ENCODE measurements around the gene MLST8. TPM values are rescaled to one million over a fixed set of nuclear protein-coding genes. Genes with fewer than 3 reads are reported as not detected.

MLST8 gene
- total RNA-seq, 4 donors from 2014 or later, result 9.3 to 32.8 (median 21.5) TPM

DNA sequence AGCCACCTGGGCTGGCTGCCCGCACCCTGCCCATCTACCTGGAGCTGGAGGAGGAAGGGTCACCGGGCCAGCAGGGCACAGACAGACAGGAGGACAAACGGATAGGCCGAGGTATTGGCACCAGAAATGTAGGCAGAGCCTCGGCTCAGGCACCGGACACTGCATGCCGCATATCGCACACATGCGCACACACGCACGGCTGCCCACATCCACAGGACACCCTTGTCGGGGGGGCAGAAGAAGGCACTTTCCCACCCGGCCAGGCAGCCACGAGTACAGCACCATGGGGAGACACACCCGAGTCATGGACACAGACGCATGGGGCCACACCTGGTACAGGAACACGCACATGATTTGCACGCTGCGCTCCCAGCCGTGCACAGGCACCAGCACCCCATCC lies 23.3 kb upstream of the MLST8 start:
- Histone ChIP-seq H3K27ac (no peak overlapping the region), H3K4me1 (no peaks in the 10 kb centered on the region), H3K36me3 (no peaks in the 10 kb centered on the region), H3K27me3 (no peaks in the 10 kb centered on the region), H3K4me3 (no peak overlapping the region), H3K9me3 (no peaks in the 10 kb centered on the region)
- intact Hi-C loops (cut with DNase I; ENCODE audit: low total_unique reads), result no loop called here
- no peak for TF ChIP-seq POLR2A (IDR thresholded peaks at IDR 0.05)
- TF ChIP-seq, protein P1, sequence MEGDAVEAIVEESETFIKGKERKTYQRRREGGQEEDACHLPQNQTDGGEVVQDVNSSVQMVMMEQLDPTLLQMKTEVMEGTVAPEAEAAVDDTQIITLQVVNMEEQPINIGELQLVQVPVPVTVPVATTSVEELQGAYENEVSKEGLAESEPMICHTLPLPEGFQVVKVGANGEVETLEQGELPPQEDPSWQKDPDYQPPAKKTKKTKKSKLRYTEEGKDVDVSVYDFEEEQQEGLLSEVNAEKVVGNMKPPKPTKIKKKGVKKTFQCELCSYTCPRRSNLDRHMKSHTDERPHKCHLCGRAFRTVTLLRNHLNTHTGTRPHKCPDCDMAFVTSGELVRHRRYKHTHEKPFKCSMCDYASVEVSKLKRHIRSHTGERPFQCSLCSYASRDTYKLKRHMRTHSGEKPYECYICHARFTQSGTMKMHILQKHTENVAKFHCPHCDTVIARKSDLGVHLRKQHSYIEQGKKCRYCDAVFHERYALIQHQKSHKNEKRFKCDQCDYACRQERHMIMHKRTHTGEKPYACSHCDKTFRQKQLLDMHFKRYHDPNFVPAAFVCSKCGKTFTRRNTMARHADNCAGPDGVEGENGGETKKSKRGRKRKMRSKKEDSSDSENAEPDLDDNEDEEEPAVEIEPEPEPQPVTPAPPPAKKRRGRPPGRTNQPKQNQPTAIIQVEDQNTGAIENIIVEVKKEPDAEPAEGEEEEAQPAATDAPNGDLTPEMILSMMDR (IDR thresholded peaks at IDR 0.05), result no peak
- DNase-seq, result no peak

DNA sequence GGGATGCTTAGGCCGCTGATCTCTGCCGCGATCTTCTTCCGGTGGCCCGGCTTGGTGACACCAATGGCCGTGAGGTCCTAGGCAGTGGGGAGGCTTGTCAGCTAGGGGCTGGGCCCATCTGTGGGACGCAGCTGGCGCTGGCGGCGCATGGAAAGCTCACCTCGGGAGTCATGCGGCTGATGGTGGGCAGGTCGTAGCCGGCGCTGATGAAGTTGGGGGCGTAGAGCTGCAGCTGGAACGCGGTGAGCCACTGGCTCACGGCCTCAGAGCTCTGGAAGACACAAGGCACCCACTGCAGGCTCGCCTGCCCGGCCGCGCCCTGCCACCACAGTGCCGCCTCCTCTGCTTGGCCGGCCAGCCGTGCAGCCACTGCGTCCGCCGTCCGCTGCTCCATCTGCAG lies 21.6 kb upstream of the MLST8 start:
- DNase-seq, result no peak
- no peak overlapping the region for H3K4me3 ChIP-seq
- no peaks in the 10 kb centered on the region for H3K4me1 ChIP-seq
- no peak for TF ChIP-seq POLR2A (IDR thresholded peaks at IDR 0.05)
- TF ChIP-seq, protein P1 (IDR thresholded peaks at IDR 0.05), result no peak
- H3K27me3 ChIP-seq, result no peaks in the 10 kb centered on the region
- intact Hi-C loops (cut with DNase I; ENCODE audit: low total_unique reads), result no loop called here
- no peaks in the 10 kb centered on the region for H3K36me3 ChIP-seq
- H3K27ac ChIP-seq, result no peak overlapping the region
- H3K9me3 ChIP-seq, result no peaks in the 10 kb centered on the region

DNA sequence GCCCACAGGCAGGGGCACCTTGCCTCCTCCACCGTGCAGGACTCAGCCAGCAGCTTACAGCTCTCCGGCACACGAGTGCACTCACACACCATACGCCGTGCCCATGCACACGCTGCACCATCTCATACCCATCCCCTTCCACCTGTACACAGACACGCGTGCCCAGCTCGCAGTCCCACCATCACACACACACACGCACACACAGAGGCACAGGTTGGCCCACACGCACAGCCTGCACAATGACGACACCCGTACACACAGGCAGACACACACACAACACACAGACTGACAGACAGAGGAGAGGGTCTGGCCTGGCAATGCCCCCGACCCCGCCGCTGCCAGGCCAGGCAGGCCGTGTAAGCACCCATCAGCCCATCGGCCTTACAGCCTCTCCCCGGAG lies 20.9 kb upstream of the MLST8 start:
- H3K36me3 ChIP-seq, result no peaks in the 10 kb centered on the region

DNA sequence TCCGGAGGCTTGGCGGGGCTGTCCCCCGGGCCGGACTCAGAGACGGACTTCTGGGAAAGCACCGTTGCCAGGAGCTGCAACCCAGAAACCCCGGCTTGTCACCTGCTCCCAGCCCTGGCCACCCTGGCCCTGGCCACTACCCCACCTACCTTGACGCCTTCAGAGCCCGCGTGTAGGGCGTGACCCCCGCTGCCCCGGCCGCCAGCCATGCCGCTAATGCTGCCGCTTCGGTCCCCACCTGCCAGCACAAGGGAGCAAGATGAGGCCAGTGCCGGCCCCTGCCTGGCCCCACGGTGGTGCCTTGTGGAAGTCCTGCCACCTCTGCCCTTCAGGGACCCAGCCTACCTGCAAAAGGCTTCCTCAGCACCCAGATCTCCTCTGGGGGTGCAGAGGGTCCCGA lies 20.3 kb upstream of the MLST8 start:
- no peak overlapping the region for H3K27ac ChIP-seq
- no peak for TF ChIP-seq POLR2A (IDR thresholded peaks at IDR 0.05)
- TF ChIP-seq, protein P1 (IDR thresholded peaks at IDR 0.05), result no peak
- H3K27me3 ChIP-seq, result no peaks in the 10 kb centered on the region
- intact Hi-C loops (cut with DNase I; ENCODE audit: low total_unique reads), result no loop called here
- no peak overlapping the region for H3K4me3 ChIP-seq
- H3K36me3 ChIP-seq, result no peaks in the 10 kb centered on the region
- no peaks in the 10 kb centered on the region for H3K9me3 ChIP-seq
- H3K4me1 ChIP-seq, result no peaks in the 10 kb centered on the region
- no peak for DNase-seq

More for the DNA sequence above, 20.9 kb upstream of the MLST8 start:
- Histone ChIP-seq H3K27me3 (no peaks in the 10 kb centered on the region), H3K4me3 (no peak overlapping the region), H3K9me3 (no peaks in the 10 kb centered on the region), H3K27ac (no peak overlapping the region), H3K4me1 (no peaks in the 10 kb centered on the region)
- TF ChIP-seq POLR2A (IDR thresholded peaks at IDR 0.05), result no peak
- TF ChIP-seq, protein P1 (IDR thresholded peaks at IDR 0.05), result no peak
- intact Hi-C loops (cut with DNase I; ENCODE audit: low total_unique reads), result no loop called here
- no peak for DNase-seq

DNA sequence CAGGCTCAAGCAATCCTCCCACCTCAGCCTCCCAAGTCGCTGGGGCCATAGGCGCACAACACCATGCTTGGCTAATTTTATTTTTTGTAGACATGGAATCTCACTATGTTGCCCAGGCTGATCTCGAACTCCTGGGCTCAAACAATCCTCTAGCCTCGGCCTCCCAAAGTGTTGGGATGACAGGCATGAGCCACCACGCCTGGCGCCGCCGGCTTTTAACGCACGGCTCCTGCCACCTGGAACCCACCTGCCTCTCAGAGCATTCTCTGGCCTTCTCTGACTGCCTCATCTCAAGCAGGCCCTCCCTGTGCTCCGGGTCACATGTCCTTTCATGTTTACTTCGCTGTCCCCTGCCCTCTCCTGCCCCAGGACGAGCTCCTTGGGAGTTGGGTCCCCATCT lies 19.2 kb upstream of the MLST8 start:
- Histone ChIP-seq H3K9me3 (no peaks in the 10 kb centered on the region), H3K27ac (no peak overlapping the region), H3K4me1 (no peaks in the 10 kb centered on the region), H3K27me3 (no peaks in the 10 kb centered on the region), H3K4me3 (no peak overlapping the region), H3K36me3 (no peaks in the 10 kb centered on the region)
- DNase-seq, result no peak
- intact Hi-C loops (cut with DNase I; ENCODE audit: low total_unique reads), result no loop called here
- TF ChIP-seq, protein P1 (IDR thresholded peaks at IDR 0.05), result no peak
- no peak for TF ChIP-seq POLR2A (IDR thresholded peaks at IDR 0.05)

All from uterus (tissue), 4 donors.